Upper lobe of left lung (tissue), 6 donors: ENCODE measurements around the gene FAM171A1. TPM values are rescaled to one million over a fixed set of nuclear protein-coding genes. Genes with fewer than 3 reads are reported as not detected.

Experiments used
- ATAC-seq, 2 donors: fragments of 200-7000 bp; cut with Tn5 transposase; one replicate each; pipeline ENCODE4 v1.9.1; 2022; ENCODE audit warnings: mild to moderate bottlenecking in 2 of 2, moderate library complexity in 2 of 2; ENCODE audit not compliant: low FRiP score in 2 of 2
- DNase-seq, 2 donors: peaks; one replicate each; pipeline ENCODE4 v3.0.0-alpha.2; 2019 to 2020
- H3K27ac ChIP-seq, 4 donors: fragments of 200-600 bp; sonication (generic); one replicate each; pipeline ENCODE4 v1.5.1; 2016 to 2019
- H3K27me3 ChIP-seq, 4 donors: fragments of 200-600 bp; sonication (generic); one replicate each; pipeline ENCODE4 v1.5.1; 2017 to 2019
- H3K36me3 ChIP-seq, 4 donors: fragments of 200-600 bp; sonication (generic); one replicate each; pipeline ENCODE4 v1.5.1; 2016 to 2019
- H3K4me1 ChIP-seq, 4 donors: fragments of 200-600 bp; sonication (generic); one replicate each; pipeline ENCODE4 v1.5.1; 2018 to 2019
- H3K4me3 ChIP-seq, 4 donors: fragments of 200-600 bp; sonication (generic); one replicate each; pipeline ENCODE4 v1.5.1; 2017 to 2019; ENCODE audit warnings: mild to moderate bottlenecking in 2 of 4, moderate library complexity in 1 of 4
- H3K9me3 ChIP-seq, 4 donors: fragments of 200-600 bp; sonication (generic); one replicate each; pipeline ENCODE4 v1.5.1; 2018 to 2019
- EP300 ChIP-seq, 4 donors: sonication (generic); formaldehyde crosslinking; IDR thresholded peaks; one replicate each; pipeline ENCODE4 v1.5.1; 2017; ENCODE audit warnings: antibody characterized with exemption in 4 of 4, control low read depth in 2 of 4
- POLR2A ChIP-seq, 4 donors: fragments of 450-650 bp; IDR thresholded peaks; one replicate each; pipeline ENCODE4 v1.5.1; 2016 to 2017; ENCODE audit warnings: antibody characterized with exemption in 4 of 4, mild to moderate bottlenecking in 2 of 4
- POLR2AphosphoS5 ChIP-seq, 2 donors: sonication (generic); formaldehyde crosslinking; IDR thresholded peaks; one replicate each; pipeline ENCODE4 v1.5.1; 2017; ENCODE audit warnings: antibody characterized with exemption in 2 of 2
- WGBS, 2 donors: methylation state at CpG; one replicate each; pipeline ENCODE4 v1.1.5; 2017 to 2018; 5-methylcytosine and 5-hydroxymethylcytosine counted together
- total RNA-seq, 6 donors: library from RNA; depleted of rRNA in 4 of 6; stranded (reverse); fragments of >200 nt in 4 of 6; gene quantifications; one replicate each; pipeline versions ENCODE4 v1.1.0 to v1.2.1, GENCODE V29; 2016 to 2021
- TF ChIP-seq, protein P1 (sequence below), 6 experiments: fragments of 450-650 bp in 4 of 6; fragments of 200-600 bp in 2 of 6; sonication (generic) in 2 of 6; IDR thresholded peaks; one replicate each; pipeline ENCODE4 v1.5.1; 2016 to 2019; ENCODE audit warnings: antibody characterized with exemption in 6 of 6
- donor health status: DM: no; HTN: no; CAD: no; lungs with moderate emphysema.
- donor health status: DM: no; HTN: yes; CAD: no; lungs with severe emphysema.

Gene FAM171A1
- total RNA-seq, 6 donors from 2014 or later: 3.7 to 19.4 (median 7.2) TPM

DNA sequence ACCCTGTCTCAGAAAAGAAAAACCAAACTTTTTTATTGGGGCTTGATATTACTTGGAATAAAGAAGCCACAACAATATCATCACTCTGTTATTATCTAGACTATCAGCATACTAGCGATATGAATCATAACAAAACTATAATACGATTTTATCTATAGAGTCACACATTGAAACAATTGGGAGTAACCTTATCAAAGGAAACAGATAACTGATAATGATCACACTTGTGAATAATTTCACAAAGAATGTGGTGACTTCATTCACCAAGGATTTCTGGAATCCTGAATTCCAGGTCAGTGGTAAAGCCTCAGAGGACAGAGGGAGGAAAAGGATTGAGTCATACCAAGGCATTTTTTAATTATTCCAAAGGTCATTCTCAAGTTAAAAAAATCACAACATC, 170.5 kb downstream of the FAM171A1 start:
- WGBS, 2 donors: 32 to 59% methylated on average over 2 of the region's 2 CpGs
- Histone ChIP-seq H3K36me3 (no peaks in the 10 kb centered on the region), H3K4me3 (no peak overlapping the region), H3K27me3 (no peaks in the 10 kb centered on the region), H3K4me1 (peaks cover 0 to 6% (median 2%) of the 10 kb centered on the region in 4 donors), H3K9me3 (no peaks in the 10 kb centered on the region), H3K27ac (no peak overlapping the region)
- no peak for DNase-seq
- TF ChIP-seq EP300 (IDR thresholded peaks at IDR 0.05) (peak in 1 of 4 donors; percentile 43), POLR2A (IDR thresholded peaks at IDR 0.05) (no peak), POLR2AphosphoS5 (IDR thresholded peaks at IDR 0.05) (no peak)
- TF ChIP-seq, protein P1, sequence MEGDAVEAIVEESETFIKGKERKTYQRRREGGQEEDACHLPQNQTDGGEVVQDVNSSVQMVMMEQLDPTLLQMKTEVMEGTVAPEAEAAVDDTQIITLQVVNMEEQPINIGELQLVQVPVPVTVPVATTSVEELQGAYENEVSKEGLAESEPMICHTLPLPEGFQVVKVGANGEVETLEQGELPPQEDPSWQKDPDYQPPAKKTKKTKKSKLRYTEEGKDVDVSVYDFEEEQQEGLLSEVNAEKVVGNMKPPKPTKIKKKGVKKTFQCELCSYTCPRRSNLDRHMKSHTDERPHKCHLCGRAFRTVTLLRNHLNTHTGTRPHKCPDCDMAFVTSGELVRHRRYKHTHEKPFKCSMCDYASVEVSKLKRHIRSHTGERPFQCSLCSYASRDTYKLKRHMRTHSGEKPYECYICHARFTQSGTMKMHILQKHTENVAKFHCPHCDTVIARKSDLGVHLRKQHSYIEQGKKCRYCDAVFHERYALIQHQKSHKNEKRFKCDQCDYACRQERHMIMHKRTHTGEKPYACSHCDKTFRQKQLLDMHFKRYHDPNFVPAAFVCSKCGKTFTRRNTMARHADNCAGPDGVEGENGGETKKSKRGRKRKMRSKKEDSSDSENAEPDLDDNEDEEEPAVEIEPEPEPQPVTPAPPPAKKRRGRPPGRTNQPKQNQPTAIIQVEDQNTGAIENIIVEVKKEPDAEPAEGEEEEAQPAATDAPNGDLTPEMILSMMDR (IDR thresholded peaks at IDR 0.05): no peak
- peak in 1 of 2 donors; percentile 76 for ATAC-seq

DNA sequence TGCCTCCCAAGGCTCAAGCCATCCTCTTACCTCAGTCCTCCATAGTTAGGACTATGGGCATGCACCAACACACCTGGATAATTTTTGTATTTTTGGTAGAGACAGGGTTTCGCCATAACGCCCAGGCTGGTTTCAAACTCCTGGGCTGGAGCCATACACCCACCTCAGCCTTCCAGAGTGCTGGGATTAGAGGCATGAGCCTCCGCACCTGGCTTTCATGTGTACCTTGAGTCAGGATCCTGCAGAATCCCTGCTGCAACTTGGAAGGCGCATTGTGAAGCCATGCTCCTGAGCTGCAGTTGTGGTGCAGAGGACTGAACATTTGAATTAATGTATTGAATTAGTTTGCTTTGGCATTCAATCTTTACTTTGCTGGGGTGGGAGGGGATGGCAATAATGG, 173.2 kb downstream of the FAM171A1 start:
- no peak for TF ChIP-seq POLR2A (IDR thresholded peaks at IDR 0.05)
- TF ChIP-seq POLR2AphosphoS5 (IDR thresholded peaks at IDR 0.05): no peak
- no peak for TF ChIP-seq EP300 (IDR thresholded peaks at IDR 0.05)
- Histone ChIP-seq H3K4me1 (peaks cover 0 to 6% (median 2%) of the 10 kb centered on the region in 4 donors), H3K9me3 (no peaks in the 10 kb centered on the region), H3K27ac (peak overlapping the region in 1 of 4 donors; percentile 11), H3K36me3 (no peaks in the 10 kb centered on the region), H3K27me3 (no peaks in the 10 kb centered on the region), H3K4me3 (no peak overlapping the region)
- 95 to 100% methylated on average over 4 of the region's 4 CpGs for WGBS, 2 donors
- ATAC-seq (no peak), DNase-seq (no peak)

DNA sequence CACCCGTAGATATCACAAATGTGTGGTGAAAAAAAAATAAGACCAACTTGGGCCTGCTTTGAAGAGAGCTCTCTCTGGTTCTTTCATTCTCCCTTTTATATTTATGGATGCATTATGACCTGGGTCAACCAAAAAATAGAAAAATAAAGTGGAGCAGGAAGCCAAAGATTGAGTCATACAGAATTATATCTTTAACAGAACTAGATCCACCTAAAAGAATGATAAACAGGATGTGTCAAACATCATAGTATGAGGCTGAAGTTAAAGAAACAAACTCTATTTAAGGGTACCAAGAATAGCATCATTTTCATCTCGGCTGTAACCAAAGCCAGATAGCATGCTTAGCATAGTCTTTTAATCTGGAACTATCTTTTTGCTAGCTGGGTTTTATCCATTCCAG, 173.8 kb downstream of the FAM171A1 start:
- DNase-seq (no peak), ATAC-seq (no peak)
- Histone ChIP-seq H3K27me3 (no peaks in the 10 kb centered on the region), H3K27ac (peak overlapping the region in 1 of 4 donors; percentile 11), H3K4me3 (no peak overlapping the region), H3K4me1 (peaks cover 0 to 6% (median 2%) of the 10 kb centered on the region in 4 donors), H3K36me3 (no peaks in the 10 kb centered on the region), H3K9me3 (no peaks in the 10 kb centered on the region)
- 64 to 65% methylated on average over 2 of the region's 2 CpGs for WGBS, 2 donors
- TF ChIP-seq POLR2A (IDR thresholded peaks at IDR 0.05) (no peak), POLR2AphosphoS5 (IDR thresholded peaks at IDR 0.05) (no peak), EP300 (IDR thresholded peaks at IDR 0.05) (no peak)
- TF ChIP-seq, protein P1 (IDR thresholded peaks at IDR 0.05): no peak

DNA sequence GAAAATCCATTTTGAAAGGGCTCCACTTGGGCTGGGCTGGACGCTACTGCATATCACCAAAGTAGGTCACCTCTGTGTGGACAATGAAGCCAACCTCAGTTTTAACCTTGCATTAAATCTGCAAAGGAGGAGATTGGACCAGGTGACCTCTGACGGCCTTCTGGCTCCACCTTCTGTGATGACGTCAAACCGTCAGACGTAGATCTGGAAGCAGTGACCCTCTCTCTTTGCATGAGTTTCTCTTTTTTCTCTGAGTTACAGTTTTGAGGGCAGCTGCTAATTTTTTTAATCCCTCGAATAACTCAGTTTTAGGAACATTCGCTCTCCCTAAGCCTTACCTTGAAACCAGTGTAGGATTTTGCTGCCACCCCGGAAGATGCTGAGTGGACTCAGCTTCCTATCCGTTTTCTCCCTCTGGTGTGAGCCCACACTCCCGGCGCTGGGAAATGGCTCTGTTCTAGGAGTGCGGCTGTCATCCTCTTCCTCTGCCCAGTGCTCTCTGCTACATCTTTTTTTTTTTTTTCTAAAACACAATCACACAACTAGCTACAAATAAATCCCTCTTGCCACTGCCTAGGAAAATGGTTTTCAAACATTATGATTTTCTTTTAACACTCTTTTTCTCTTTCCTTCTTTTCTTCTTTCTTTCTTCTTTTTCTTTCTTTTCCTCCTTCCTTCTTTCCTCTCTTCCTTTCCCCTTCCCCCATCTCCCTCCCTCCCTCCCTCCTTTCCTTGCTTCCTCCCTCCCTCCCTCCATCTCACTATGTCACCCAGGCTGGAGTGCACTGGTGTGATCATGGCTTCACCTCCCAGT, 174.9 kb downstream of the FAM171A1 start:
- Histone ChIP-seq H3K36me3 (no peaks in the 10 kb centered on the region), H3K4me1 (peaks cover 0 to 6% (median 0%) of the 10 kb centered on the region in 4 donors), H3K9me3 (no peaks in the 10 kb centered on the region), H3K27ac (no peak overlapping the region), H3K27me3 (no peaks in the 10 kb centered on the region), H3K4me3 (peak overlapping the region in 1 of 4 donors; percentile 20)
- DNase-seq (no peak), ATAC-seq (no peak)
- TF ChIP-seq, protein P1 (IDR thresholded peaks at IDR 0.05): no peak
- TF ChIP-seq POLR2A (IDR thresholded peaks at IDR 0.05) (no peak), EP300 (IDR thresholded peaks at IDR 0.05) (no peak), POLR2AphosphoS5 (IDR thresholded peaks at IDR 0.05) (no peak)
- WGBS, 2 donors: 64 to 75% methylated on average over 12 of the region's 12 CpGs

DNA sequence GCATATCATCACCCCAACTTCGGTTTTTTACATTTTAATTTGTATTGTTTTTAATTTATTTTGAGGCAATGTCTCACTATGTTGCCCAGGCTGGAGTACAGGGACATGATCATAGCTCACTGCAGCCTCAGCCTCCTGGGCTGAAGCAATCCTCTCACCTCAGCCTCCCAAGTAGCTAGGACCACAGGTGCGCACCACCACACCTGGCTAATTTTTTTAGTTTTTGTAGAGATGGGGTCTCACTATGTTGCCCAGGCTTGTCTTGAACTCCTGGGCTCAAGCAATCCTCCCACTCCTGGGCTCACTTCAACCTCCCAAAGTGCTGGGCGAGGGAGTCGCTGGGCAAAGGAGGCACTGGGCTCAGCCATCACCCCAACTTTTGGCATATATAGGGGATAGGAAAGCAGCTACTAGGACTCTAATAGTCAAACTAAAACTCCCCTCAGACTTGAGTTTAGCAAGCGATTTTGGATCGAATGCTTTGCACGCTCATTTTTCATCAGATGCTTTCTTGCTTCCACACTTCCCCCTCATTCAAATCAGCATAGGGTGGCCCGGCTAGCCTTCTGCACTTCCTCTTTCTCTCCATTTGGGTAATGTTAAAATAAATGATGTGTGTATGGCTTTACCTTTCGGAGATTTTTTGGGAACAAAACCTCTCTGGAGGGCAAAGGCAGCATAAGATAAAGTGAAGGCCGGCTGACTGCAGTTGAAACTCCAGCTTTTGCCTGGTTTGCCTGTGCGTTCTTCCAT, 181.8 kb downstream of the FAM171A1 start:
- TF ChIP-seq, protein P1 (IDR thresholded peaks at IDR 0.05): no peak
- TF ChIP-seq EP300 (IDR thresholded peaks at IDR 0.05) (no peak), POLR2AphosphoS5 (IDR thresholded peaks at IDR 0.05) (no peak), POLR2A (IDR thresholded peaks at IDR 0.05) (no peak)
- WGBS, 2 donors: 78 to 80% methylated on average over 11 of the region's 11 CpGs
- ATAC-seq (no peak), DNase-seq (no peak)
- Histone ChIP-seq H3K9me3 (no peaks in the 10 kb centered on the region), H3K4me3 (no peak overlapping the region), H3K4me1 (no peaks in the 10 kb centered on the region), H3K36me3 (no peaks in the 10 kb centered on the region), H3K27me3 (no peaks in the 10 kb centered on the region), H3K27ac (no peak overlapping the region)
